Cardiac muscle cell (in vitro differentiated cells and primary cell): ENCODE measurements around the gene RSRC1. TPM values are rescaled to one million over a fixed set of nuclear protein-coding genes. Genes with fewer than 3 reads are reported as not detected.

ENCODE experiments used
- DNase-seq, 2 donors: peaks; one replicate each; pipeline versions ENCODE4 v3.0.0 to v3.0.0-alpha.2; 2010 to 2017; ENCODE audit warnings: low read depth in 1 of 2, low spot score in 1 of 2
- H3K27ac ChIP-seq: fragments of 200-600 bp; sonication (generic); 2 replicates; pipeline ENCODE4 v1.5.1; 2016
- H3K27me3 ChIP-seq: fragments of 200-600 bp; sonication (generic); 2 replicates; pipeline ENCODE4 v1.6.0; 2016; ENCODE audit warnings: control low read depth
- H3K36me3 ChIP-seq: fragments of 200-600 bp; sonication (generic); 2 replicates; pipeline ENCODE4 v1.5.1; 2016; ENCODE audit warnings: control low read depth
- H3K4me1 ChIP-seq: fragments of 200-600 bp; sonication (generic); 2 replicates; pipeline ENCODE4 v1.8.1; 2017; ENCODE audit warnings: low read depth, mild to moderate bottlenecking, mixed run types
- H3K4me3 ChIP-seq: fragments of 200-600 bp; sonication (generic); 2 replicates; pipeline ENCODE4 v1.5.1; 2016; ENCODE audit warnings: mild to moderate bottlenecking
- H3K9me3 ChIP-seq: fragments of 200-600 bp; sonication (generic); 2 replicates; pipeline ENCODE4 v1.5.1; 2017; ENCODE audit warnings: low read depth, mild to moderate bottlenecking, control low read depth
- CTCF ChIP-seq: IDR thresholded peaks from 2 replicates; pipeline ENCODE4 v1.5.1; 2012; ENCODE audit warnings: low read depth, mild to moderate bottlenecking, low read length
- polyA plus RNA-seq: library from polyadenylated mRNA; unstranded; fragments of >200 nt; fragmentation: Nextera tagmentation; extraction: Ambion mirVana; gene quantifications from 2 replicates; pipeline ENCODE4 v1.2.1, GENCODE V29; 2016
- total RNA-seq: library from RNA; depleted of rRNA; stranded (reverse); fragments of >200 nt; gene quantifications from 2 replicates; pipeline ENCODE4 v1.2.3, GENCODE V29; 2016

Gene RSRC1
- total and polyA plus RNA-seq, 2 experiments from 2014 or later = 23.6 to 55.9 TPM

- DNase-seq = peak in 1 of 2 donors; percentile 70
- Histone ChIP-seq H3K36me3 (no peaks in the 10 kb centered on the region), H3K27me3 (peaks cover 89% of the 10 kb centered on the region), H3K9me3 (no peaks in the 10 kb centered on the region), H3K4me1 (no peaks in the 10 kb centered on the region), H3K4me3 (peak overlapping the region; percentile 13), H3K27ac (no peak overlapping the region)
- no peak for TF ChIP-seq CTCF
These were observed 4.1 kb upstream of the RSRC1 start for GRCh38 chr3:158105710-158106253.

GRCh38 chr3:158106766-158107471, 3.0 kb upstream of the RSRC1 start:
- Histone ChIP-seq H3K4me3 (peak overlapping the region; percentile 13), H3K36me3 (no peaks in the 10 kb centered on the region), H3K27me3 (peaks cover 78% of the 10 kb centered on the region), H3K27ac (no peak overlapping the region), H3K9me3 (no peaks in the 10 kb centered on the region), H3K4me1 (no peaks in the 10 kb centered on the region)
- no peak for DNase-seq
- TF ChIP-seq CTCF = no peak

GRCh38 chr3:158107605-158108444, 2.1 kb upstream of the RSRC1 start:
- Histone ChIP-seq H3K27ac (no peak overlapping the region), H3K4me3 (no peak overlapping the region), H3K9me3 (no peaks in the 10 kb centered on the region), H3K36me3 (no peaks in the 10 kb centered on the region), H3K27me3 (peaks cover 69% of the 10 kb centered on the region), H3K4me1 (no peaks in the 10 kb centered on the region)
- TF ChIP-seq CTCF = no peak
- DNase-seq = no peak

GRCh38 chr3:158108445-158108985, 1.4 kb upstream of the RSRC1 start:
- DNase-seq = no peak
- Histone ChIP-seq H3K4me1 (no peaks in the 10 kb centered on the region), H3K36me3 (no peaks in the 10 kb centered on the region), H3K27me3 (peaks cover 62% of the 10 kb centered on the region), H3K9me3 (no peaks in the 10 kb centered on the region), H3K4me3 (no peak overlapping the region), H3K27ac (no peak overlapping the region)
- TF ChIP-seq CTCF = no peak

- H3K27me3 ChIP-seq = peaks cover 54% of the 10 kb centered on the region
- no peaks in the 10 kb centered on the region for H3K4me1 ChIP-seq
- no peak for TF ChIP-seq CTCF
- H3K36me3 ChIP-seq = no peaks in the 10 kb centered on the region
- no peaks in the 10 kb centered on the region for H3K9me3 ChIP-seq
- peak overlapping the region; percentile 79 for H3K4me3 ChIP-seq
- H3K27ac ChIP-seq = no peak overlapping the region
- no peak for DNase-seq
These were observed 540 bp upstream of the RSRC1 start for GRCh38 chr3:158109295-158109803.
